Measurements from ENCODE around the gene MASP2. TPM values are rescaled to one million over a fixed set of nuclear protein-coding genes. Genes with fewer than 3 reads are reported as not detected.

Gene MASP2
- total and polyA plus RNA-seq, 2 donors (not counting 1 experiment from before 2014, with no cell fraction given): 0.06 TPM; not detected in 1

- peak overlapping the region; percentile 81 to 97 (median 95) for H3K4me3 ChIP-seq (ENCODE audit: control extremely low read depth in 1 of 5, extremely low read depth in 1 of 5, insufficient read depth in 1 of 5, low read depth in 2 of 5, low read length in 4 of 5)
- TF ChIP-seq EZH2 (IDR thresholded peaks at IDR 0.05; ENCODE audit: borderline replicate concordance, insufficient read depth, low read depth, low read length, poor library complexity, severe bottlenecking) (no peak), CTCF (IDR thresholded peaks at IDR 0.05) (no peak)
- no peaks in the 10 kb centered on the region for H3K27me3 ChIP-seq (replicated peaks in 1 of 4; ENCODE audit: control extremely low read depth in 1 of 4, control insufficient read depth in 3 of 4, insufficient read depth in 4 of 4, low read length in 3 of 4)
- peaks cover 29% of the 10 kb centered on the region for H3K4me1 Mint-ChIP-seq
- CTCF ChIA-PET: interaction anchor here (1.4 to 2.8 kb wide), 2 partner anchors 24 to 518 kb away, joined by 3 to 12 read pairs; no protein-coding TSS in a partner anchor
- H2AFZ ChIP-seq (ENCODE audit: insufficient read depth, low read depth, low read length, poor library complexity, severe bottlenecking): peak overlapping the region; percentile 93
- no peaks in the 10 kb centered on the region for H3K27me3 Mint-ChIP-seq
- peaks cover 9 to 43% of the 10 kb centered on the region in 2 experiments for H3K36me3 ChIP-seq (replicated peaks in 1 of 2; ENCODE audit: control extremely low read depth in 1 of 2, control insufficient read depth in 1 of 2, extremely low read depth in 1 of 2, insufficient read depth in 2 of 2, low read length in 1 of 2)
- H3K27ac Mint-ChIP-seq: peak overlapping the region; percentile 99
- H3K9me3 ChIP-seq (ENCODE audit: control extremely low read depth in 1 of 3, control insufficient read depth in 2 of 3, insufficient read depth in 1 of 3, low read length in 2 of 3): no peaks in the 10 kb centered on the region
- peaks cover 15 to 26% of the 10 kb centered on the region in 2 donors for H3K4me1 ChIP-seq (ENCODE audit: control insufficient read depth in 2 of 2, insufficient read depth in 2 of 2, low read length in 2 of 2)
- H3K9ac ChIP-seq (ENCODE audit: low read length): peak overlapping the region; percentile 99
- DNase-seq (no peak), ATAC-seq (ENCODE audit: low read depth) (no peak)
- H3K79me2 ChIP-seq (ENCODE audit: control insufficient read depth, insufficient read depth, low read length): peaks cover 47% of the 10 kb centered on the region
- WGBS (ENCODE audit: insufficient coverage): 4% methylated on average over 8 of the region's 11 CpGs
- H3K4me3 Mint-ChIP-seq: peak overlapping the region; percentile 86
- intact Hi-C loops (cut with micrococcal nuclease): loop anchor here (2.0 kb wide), 1 partner anchor 896 kb away; no protein-coding TSS in a partner anchor
- peak overlapping the region; percentile 89 for H3K4me2 ChIP-seq (replicated peaks; ENCODE audit: low read depth, low read length, poor library complexity, severe bottlenecking)
- H4K20me1 ChIP-seq (ENCODE audit: control insufficient read depth, insufficient read depth, low read length, poor library complexity, severe bottlenecking): peaks cover 49% of the 10 kb centered on the region
- no peaks in the 10 kb centered on the region for H3K9me3 Mint-ChIP-seq (ENCODE audit: insufficient read depth)
- H3K27ac ChIP-seq (ENCODE audit: low read length in 2 of 2): peak overlapping the region; percentile 98 to 99
- POLR2A ChIA-PET: interaction anchor here (0.9 to 1.7 kb wide), 2 partner anchors 86 to 897 kb away, joined by 7 to 9 read pairs; partner anchors contain the start of gene EXOSC10
Observed at GRCh38 chr1:11013160-11013531, 33.9 kb downstream of the MASP2 start.
